ENCODE results near the gene ZNF444. TPM values are rescaled to one million over a fixed set of nuclear protein-coding genes. Genes with fewer than 3 reads are reported as not detected.

ZNF444 gene
- total and polyA plus RNA-seq, 4 donors = 6.1 to 30.4 (median 21.0) TPM

- H3K9ac ChIP-seq (ENCODE audit: low read depth in 1 of 2, low read length in 2 of 2) = no peak overlapping the region
- H3K9me3 ChIP-seq (ENCODE audit: control insufficient read depth in 4 of 4, low read length in 3 of 4) = no peaks in the 10 kb centered on the region
- no peaks in the 10 kb centered on the region for H3K4me1 ChIP-seq (ENCODE audit: control insufficient read depth in 4 of 4, insufficient read depth in 4 of 4, low read length in 3 of 4)
- H3K36me3 ChIP-seq (ENCODE audit: control insufficient read depth in 4 of 4, insufficient read depth in 3 of 4, low read depth in 1 of 4, low read length in 3 of 4) = peaks cover 4 to 25% (median 15%) of the 10 kb centered on the region in 4 donors
- H3K4me3 ChIP-seq (ENCODE audit: low read depth in 1 of 3, low read length in 3 of 3) = no peak overlapping the region
- no peak for DNase-seq (ENCODE audit: low spot score)
- WGBS = 94% methylated on average over 13 of the region's 13 CpGs
- no peaks in the 10 kb centered on the region for H3K27me3 ChIP-seq (ENCODE audit: control insufficient read depth in 4 of 4, insufficient read depth in 4 of 4, low read length in 3 of 4)
- TF ChIP-seq, protein P1, sequence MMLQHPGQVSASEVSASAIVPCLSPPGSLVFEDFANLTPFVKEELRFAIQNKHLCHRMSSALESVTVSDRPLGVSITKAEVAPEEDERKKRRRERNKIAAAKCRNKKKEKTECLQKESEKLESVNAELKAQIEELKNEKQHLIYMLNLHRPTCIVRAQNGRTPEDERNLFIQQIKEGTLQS (IDR thresholded peaks at IDR 0.05) = no peak
- TF ChIP-seq REST (IDR thresholded peaks at IDR 0.05) = no peak
- no peak for TF ChIP-seq GABPA (IDR thresholded peaks at IDR 0.05 in 1 of 2, conservative IDR thresholded peaks at IDR 0.05 in 1 of 2)
- TF ChIP-seq ZBTB33 (IDR thresholded peaks at IDR 0.05) = no peak
- TF ChIP-seq FOXA2 (IDR thresholded peaks at IDR 0.05) = no peak
- no peak for TF ChIP-seq JUND (IDR thresholded peaks at IDR 0.05)
- TF ChIP-seq HNF4A (conservative IDR thresholded peaks at IDR 0.05) = no peak
- no peak for TF ChIP-seq NR2F2 (IDR thresholded peaks at IDR 0.05)
- TF ChIP-seq FOXA1 (IDR thresholded peaks at IDR 0.05) = no peak
- TF ChIP-seq TAF1 (conservative IDR thresholded peaks at IDR 0.05) = no peak
- no peak overlapping the region for H3K27ac ChIP-seq (ENCODE audit: low read depth in 1 of 2, low read length in 2 of 2)
These were observed 22.0 kb downstream of the ZNF444 start for GRCh38 chr19:56163097-56163496.

DNA sequence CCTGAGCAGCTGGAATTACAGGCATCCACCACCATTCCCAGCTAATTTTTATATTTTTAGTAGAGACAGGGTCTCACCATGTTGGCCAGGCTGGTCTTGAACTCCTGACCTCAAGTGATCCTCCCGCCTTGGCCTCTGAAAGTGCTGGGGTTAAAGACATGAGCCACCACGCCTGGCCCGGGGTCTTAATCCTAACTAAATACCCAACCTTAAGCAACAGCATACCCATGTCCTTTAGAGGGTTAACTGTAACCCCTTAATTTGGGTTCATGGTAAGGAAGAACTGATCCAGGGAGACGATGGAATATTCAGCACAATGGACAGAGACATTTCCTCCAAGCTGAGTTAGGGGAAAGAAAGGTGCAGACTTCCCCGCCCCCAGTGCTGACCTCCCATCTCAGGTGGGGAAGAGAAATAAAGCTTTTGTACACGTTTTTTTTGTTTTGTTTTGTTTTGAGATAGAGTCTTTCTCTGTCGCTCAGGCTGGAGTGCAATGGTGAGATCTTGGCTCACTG is 26.0 kb downstream of the ZNF444 start:
- no peaks in the 10 kb centered on the region for H3K27me3 ChIP-seq (ENCODE audit: control insufficient read depth in 4 of 4, insufficient read depth in 4 of 4, low read length in 3 of 4)
- H3K4me1 ChIP-seq (ENCODE audit: control insufficient read depth in 4 of 4, insufficient read depth in 4 of 4, low read length in 3 of 4) = peaks cover 0 to 5% (median 2%) of the 10 kb centered on the region in 4 donors
- no peak for DNase-seq (ENCODE audit: low spot score)
- no peaks in the 10 kb centered on the region for H3K36me3 ChIP-seq (ENCODE audit: control insufficient read depth in 4 of 4, insufficient read depth in 3 of 4, low read depth in 1 of 4, low read length in 3 of 4)
- H3K9me3 ChIP-seq (ENCODE audit: control insufficient read depth in 4 of 4, low read length in 3 of 4) = no peaks in the 10 kb centered on the region
- whole genome bisulfite sequencing = 49% methylated on average over 7 of the region's 7 CpGs
- no peak overlapping the region for H3K4me3 ChIP-seq (ENCODE audit: low read depth in 1 of 3, low read length in 3 of 3)
- H3K27ac ChIP-seq (ENCODE audit: low read depth in 1 of 2, low read length in 2 of 2) = no peak overlapping the region
- TF ChIP-seq, protein P1 (IDR thresholded peaks at IDR 0.05) = no peak
- TF ChIP-seq HNF4A (conservative IDR thresholded peaks at IDR 0.05) (no peak), RAD21 (IDR thresholded peaks at IDR 0.05) (no peak), REST (IDR thresholded peaks at IDR 0.05) (peak; percentile 97), FOXA2 (IDR thresholded peaks at IDR 0.05) (no peak), NR2F2 (IDR thresholded peaks at IDR 0.05) (no peak)
- no peak overlapping the region for H3K9ac ChIP-seq (ENCODE audit: low read depth in 1 of 2, low read length in 2 of 2)
